Suppressor macrophage treated with lipopolysaccharide for 1 hour (primary cell): ENCODE data around the gene THUMPD2.
"Not testable (repeated sequence)": the region's sequence is repeated elsewhere in the genome, so short reads cannot be mapped to it uniquely, and the experiment has no call there.

Source experiments
- DNase-seq, 3 donors: peaks; one replicate each; pipeline ENCODE4 v3.0.0-alpha.2; 2020 to 2022

THUMPD2 gene, protein sequence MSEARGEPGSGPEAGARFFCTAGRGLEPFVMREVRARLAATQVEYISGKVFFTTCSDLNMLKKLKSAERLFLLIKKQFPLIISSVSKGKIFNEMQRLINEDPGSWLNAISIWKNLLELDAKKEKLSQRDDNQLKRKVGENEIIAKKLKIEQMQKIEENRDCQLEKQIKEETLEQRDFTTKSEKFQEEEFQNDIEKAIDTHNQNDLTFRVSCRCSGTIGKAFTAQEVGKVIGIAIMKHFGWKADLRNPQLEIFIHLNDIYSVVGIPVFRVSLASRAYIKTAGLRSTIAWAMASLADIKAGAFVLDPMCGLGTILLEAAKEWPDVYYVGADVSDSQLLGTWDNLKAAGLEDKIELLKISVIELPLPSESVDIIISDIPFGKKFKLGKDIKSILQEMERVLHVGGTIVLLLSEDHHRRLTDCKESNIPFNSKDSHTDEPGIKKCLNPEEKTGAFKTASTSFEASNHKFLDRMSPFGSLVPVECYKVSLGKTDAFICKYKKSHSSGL

DNA sequence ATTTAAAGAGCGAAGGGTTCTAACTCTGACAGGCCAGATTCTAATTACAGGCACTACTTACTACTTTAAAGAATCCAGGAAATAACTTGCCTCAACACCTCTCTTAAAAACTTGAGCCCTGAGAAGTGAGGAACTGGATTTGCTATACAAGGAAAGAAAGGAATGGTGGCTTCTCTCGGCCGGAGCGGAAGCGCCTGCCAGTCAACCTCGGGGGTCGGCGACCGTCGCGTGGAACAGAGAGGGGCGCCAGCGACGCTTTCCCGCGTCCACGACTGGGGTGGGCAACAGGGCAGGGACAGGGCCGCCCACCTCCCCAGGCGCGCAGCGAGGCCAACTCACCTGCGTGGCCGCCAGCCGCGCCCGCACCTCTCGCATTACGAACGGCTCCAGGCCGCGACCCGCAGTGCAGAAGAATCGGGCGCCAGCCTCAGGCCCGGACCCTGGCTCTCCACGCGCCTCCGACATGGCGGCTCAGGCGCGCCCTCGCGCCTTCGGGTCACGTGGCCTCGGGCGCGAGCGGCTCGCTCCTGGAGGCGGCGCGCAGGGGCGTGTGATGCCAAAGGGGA lies at the start of gene THUMPD2:
Gene THUMPD2, minus strand, starts transcription at position 484 of the 566 bp plus-strand sequence. Its CDS starts 19 bp downstream, at position 465.
- DNase-seq: peak; percentile 66 to 87 (median 80)

DNA sequence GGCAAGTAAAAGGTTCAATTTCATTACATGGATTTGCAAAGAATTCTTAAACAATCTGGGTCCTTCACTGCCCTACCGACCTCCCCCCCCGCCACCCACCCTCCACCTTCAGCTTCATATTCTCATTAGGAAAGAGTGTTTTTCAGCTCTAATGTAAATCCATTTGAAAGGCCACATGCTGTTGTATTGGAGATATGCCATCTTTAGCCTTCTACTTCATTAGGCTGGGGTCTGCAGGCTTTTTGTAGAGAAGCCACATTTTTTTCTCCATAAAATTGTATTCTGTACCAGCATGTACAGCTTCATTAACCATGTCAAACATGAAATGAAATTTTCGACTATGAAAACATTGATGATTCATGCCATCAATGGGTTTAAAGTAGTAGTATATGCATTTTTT lies 42.8 kb upstream of the THUMPD2 start:
- DNase-seq: no peak

DNA sequence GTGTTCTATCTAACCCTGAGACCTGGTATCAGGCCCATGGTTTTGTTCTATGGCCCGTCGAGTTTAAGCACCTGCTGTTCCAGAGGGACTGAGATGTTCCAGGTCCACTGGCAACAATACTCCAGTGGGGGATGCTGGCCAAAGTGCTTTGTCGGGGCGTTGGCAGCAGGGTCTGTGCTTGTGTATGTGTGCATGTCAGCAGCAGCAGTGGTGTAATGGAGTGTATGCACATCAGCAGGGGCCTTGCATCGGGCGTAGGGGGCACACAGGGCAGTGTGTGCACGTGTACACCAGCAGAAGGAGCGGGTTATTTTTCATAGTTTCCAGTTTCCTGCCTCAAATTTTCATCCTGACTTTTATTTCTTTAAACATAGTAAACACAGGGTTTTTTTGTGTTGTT lies 37.8 kb upstream of the THUMPD2 start:
- DNase-seq: no peak

DNA sequence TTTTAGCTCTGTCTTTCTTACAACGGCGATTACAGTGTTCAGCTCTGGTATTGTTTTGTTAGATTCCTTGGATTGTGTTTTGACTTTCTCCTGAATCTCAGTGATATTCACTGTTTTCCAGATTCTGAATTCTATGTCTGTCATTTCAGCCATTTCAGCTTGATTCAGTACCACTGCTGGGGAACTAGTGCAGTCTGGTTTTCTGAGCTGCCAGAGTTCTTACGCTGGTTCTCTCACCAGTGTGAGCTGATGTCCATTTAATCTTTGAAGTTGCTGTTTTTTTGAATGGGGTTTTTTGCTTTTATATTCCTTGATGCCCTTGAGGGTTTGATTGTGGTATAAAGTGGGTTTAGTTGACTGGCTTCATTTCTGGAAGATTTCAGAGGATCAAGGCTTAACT lies 37.4 kb upstream of the THUMPD2 start:
- DNase-seq: no peak

DNA sequence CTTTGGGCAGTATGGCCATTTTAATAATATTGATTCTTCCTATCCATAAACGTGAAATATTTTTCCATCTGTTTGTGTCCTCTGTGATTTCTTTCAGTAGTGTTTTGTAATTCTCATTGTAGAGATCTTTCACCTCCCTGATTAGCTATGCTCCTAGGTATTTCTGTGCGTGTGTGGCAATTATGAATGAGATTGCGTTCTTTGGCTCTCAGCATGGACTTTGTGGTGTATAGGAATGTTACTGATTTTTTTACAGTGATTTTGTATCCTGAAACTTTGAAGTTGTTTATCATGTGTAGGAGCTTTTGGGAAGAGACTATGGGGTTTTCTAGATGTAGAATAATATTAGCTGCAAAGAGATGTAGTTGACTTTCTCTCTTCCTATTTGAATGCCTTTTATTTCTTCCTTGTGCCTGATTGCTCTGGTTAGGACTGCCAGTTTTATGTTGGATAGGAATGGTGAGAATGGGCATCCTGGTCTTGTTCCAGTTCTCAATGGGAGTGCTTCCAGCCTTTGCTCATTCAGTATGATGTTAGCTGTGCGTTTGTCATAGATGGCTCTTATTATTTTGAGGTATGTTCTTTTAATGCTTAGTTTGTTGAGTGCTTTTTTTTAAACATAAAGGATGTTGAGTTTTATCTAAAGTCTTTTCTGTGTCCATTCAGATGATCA lies 27.0 kb upstream of the THUMPD2 start:
- no peak for DNase-seq

DNA sequence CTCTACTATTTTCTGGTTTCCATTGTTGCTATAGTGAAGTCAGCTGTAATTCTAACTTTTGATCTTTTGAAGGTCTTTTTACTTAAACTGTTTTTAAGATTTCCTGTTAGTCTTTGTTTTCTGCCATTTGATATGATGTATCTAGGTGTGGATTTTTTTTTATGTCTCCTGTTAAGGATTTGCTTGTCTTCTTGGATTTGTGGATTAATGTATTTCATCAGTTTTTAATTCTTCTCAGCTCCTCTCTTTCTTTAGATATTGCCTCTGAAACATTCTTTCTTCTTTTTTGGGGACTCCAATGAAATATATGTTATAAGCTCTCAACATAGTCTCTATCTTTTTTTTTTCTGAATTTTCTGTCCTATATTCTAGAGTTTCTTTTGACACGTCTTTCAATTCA lies 24.8 kb upstream of the THUMPD2 start:
- DNase-seq: no peak

DNA sequence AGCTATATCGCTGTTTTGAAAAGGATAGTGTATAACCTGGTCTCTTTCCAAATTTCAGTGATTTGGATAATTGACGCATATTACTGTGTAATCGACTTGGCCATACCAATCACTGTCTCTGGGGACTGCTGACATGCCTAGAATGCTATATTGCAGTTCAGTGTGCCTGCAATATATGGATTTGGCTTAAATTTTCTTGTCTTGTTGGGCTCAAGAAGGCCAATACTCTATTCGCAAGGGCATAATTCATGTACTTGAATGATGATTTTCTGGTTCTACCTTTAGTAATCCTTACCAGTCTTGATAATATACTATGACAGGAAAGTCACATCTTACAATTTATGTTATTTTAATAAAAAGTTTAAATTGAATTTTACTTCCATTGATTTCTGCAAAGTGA lies 21.7 kb upstream of the THUMPD2 start:
- DNase-seq: no peak

DNA sequence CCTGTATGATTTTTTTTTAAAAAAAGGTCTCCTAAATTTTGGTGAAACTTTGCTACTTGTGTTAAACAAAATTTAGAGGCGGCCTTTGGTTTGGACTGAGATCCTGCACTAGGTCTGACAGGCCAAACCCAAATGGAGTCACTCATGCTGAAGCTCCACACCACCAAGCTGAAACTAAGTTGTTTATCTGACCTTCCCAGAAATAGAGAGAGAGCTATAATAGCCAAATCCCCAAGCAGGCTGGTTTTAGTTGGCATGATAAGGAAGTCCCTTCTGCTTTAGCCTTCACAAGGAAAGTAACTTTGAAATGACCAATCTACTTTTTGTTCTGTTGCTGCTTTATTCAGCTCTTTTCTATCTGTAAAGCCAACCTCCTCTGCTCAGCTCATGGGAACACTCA lies 17.1 kb upstream of the THUMPD2 start:
- no peak for DNase-seq

DNA sequence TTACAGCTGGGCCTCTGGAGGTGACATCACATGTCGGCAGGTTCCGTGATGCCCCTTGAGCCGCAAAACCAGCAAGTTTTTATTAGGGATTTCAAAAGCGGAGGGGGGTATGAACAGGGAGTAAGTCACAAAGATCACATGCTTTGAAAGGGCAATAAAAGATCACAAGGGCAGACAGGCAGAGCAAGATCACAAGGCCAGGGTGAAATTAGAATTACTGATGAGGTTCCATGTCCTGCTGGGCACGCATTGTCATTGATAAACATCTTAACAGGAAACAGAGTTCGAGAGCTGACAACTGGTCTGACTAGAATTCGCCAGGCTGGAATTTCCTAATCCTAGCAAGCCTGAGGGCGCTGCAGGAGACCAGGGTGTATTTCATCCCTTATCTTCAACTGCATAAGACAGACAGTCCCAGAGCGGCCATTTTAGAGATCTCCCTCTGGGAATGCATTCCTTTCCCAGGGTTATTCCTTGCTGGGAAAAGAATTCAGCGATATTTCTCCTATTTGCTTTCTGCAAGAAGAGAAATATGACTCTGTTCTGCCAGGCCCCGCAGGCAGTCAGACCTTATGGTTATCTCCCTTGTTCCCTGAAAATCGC lies 11.3 kb upstream of the THUMPD2 start:
- not testable (repeated sequence) for DNase-seq

DNA sequence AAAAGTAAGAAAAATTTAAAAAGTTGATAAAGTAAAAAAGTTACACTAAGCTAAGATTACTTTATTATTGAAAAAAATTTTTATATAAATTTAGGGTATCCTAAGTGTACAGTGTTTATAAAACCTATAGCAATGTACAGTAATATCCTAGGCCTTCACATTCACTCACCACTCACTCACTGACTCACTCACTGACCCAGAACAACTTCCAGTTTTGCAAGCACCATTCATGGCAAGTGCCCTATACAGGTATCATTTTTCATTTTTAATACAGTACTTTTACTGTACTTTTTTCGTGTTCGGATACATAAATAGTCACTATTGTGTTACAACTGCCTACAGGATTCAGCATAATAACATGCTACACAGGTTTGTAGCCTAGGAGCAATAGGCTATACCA lies 8.9 kb upstream of the THUMPD2 start:
- no peak for DNase-seq

DNA sequence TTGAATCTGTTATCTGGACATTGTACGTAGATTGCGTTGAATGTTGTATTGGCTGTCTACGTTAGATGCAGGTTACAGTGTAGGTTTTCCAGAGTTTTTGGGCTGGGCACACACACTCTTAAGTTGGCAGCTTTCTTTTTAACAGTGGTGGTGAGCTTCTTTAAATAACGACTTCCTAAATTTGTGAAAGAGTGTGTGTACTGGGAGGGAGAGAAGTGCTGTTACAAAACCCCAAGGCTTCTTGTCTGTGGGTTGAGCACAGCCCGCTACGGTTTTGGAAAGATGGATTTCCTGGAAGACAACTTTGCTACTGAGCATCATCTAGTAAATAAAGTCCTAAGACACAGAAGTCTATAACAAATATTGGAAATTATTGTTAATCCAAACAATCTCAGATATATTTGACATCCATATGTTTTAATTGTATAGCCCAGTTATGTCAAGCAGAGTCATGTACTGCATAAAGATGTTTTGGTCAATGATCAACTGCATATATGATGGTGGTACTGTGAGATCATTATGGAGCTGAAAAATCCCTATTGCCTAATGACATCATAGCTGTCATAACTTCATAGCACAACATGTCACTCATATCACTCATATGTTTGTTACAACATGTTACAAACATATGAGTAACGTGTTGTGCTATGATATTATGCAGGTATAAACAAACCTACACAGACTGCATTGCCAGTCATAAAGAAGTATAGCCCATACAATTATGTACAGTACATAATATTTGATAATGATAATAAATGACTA lies 7.9 kb upstream of the THUMPD2 start:
- DNase-seq: peak; percentile 11 to 29 (median 27)

DNA sequence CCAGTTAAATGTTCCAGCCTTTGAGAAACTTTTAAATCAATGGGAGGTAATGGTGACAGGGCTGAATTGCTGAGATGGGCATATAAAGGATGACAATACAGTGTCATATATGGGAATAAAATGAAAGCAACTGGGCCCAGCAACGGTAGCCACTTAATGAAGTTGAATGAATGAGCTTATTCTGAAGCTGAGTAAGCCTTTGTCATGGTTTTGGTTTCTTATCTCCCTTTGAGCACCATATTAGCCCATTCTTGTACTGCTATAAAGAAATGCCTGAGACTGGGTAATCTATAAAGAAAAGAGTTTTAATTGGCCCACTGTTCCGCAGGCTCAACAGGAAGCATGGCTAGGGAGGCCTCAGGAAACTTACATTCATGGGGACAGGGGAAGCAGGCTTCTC lies 3.5 kb upstream of the THUMPD2 start:
- no peak for DNase-seq

DNA sequence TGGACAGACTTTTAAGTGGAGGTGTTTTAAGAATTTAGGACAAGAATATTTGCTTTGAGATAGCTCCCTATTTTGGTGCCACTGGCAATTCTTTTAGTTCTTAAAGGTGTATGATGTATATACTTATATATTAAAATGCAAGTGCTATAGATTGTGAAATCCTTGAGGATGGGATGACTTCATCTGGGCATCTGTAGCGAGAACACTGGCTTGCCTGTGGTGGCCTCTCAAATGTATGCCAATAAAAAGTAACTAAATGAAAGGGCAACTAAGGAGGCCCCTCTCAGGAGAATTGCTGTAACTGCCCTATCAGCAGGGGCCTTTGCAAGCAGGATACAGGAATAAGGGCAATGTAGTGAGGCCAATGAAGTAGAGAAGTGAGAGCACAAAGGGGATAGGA lies 2.6 kb upstream of the THUMPD2 start:
- peak in 1 of 3 donors; percentile 31 for DNase-seq

DNA sequence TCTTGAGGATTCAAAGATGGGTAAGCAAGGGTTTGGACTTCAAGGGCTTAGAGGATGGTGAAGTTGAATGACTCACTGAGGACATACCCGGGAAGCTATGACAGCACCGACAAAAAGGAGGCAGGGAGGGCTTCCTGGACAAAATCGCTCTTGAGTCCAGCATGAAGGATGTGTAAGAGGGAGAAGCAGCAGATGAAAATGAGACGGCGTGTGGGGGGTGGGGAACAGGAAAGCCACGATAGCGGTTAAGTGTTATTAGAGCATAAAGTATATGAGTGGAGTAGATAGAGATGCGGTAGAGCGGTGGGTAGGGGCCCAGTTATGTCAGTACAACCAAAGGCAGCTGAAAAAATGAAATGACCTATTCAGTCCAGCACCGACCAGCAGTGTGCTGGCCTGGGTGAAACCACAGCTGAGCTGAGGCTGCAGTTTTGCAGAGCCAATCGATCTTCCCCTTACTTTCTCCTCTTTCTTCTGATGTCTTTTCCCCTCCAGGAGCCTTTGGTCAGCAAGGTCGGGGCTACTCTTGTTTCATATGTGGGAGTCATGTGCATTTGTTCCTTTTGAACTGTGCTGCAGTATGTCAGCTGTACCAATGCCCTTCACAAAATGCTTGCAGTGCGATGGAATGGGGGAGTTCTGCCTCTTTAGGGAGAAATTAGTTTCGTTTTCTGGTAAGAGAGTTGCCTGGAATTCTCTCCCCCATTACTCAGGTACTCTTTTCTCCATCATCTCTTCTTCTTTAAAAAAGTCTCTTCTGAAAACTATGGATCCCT lies 2.0 kb upstream of the THUMPD2 start:
- peak; percentile 64 to 76 (median 72) for DNase-seq

DNA sequence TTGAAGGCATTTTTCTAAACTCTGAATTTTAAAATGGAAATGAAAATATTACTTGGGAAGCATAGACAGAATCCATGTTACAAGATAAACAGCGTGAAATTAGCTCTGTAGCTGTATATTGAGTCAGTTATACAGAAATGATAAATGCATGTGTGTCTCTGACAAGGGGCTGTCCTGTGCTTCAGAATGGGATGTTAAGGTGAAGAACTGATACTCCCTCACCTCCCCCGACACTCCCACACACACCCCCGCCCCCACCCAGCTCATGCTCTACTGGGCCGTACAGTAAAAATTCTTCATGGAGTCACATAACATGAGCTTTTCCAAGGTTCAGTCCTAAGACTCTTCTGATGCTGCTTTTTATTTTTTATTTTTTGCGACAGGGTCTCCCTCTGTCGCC lies 869 bp upstream of the THUMPD2 start:
- DNase-seq: no peak

DNA sequence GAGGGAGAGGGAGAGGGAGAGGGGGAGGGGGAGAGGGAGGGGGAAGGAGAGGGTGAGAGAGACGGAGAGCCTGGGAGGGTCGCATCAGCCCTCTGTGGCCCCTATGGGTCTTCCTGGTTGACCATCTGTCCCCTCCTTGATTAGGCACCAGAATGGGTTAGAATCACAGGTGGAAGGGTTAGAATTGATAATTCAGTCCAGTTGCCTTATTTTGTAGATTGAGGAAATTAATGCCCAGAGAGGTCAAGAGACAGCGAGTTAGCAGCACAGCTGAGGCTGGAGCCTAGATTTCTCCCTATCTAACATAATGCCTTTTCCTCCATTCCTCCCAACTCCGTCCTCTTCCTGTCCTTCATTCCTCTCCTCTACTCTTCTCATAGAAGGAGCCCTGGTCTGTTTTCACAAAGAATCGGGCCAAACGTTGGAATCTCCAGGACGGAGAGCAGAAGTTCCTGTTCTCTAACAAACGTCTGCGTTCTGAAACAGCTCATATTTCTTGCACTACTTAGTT lies 338 bp upstream of the THUMPD2 start:
- peak; percentile 15 to 53 (median 41) for DNase-seq

DNA sequence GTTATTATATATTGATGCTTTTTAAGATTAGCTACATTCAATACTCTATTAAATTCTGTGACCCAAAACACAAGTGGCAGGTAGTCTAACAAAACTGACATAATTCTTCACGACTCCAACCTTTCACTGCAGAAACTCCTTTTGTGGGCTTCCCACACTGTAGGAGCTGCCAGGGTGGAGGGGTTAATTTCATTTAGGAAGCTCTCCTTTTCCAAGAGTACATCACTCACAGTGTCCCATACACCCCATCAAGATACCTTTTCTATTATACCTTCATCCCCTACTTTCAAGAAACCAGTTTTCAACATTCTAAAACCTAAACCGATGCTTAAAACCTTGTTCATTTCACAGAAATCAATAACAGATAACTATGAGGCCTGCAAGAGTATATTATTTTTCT lies 825 bp downstream of the THUMPD2 start:
- no peak for DNase-seq

DNA sequence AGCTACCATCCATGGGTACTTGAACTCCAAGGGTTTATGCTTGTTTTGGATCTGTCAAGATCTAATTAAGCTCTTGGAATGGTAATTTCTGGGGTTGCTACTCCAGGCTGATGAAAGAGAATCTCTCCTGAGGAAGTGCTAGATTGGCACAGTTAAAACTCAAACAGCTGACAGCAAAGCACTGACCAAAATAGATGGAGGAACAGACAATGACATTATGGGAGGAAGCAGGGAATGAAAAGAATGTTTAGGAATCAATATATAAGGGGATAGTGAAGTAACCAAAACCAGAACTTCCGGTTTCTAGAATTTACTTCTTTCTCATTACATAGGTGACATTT lies 6.3 kb downstream of the THUMPD2 start:
- DNase-seq: no peak

DNA sequence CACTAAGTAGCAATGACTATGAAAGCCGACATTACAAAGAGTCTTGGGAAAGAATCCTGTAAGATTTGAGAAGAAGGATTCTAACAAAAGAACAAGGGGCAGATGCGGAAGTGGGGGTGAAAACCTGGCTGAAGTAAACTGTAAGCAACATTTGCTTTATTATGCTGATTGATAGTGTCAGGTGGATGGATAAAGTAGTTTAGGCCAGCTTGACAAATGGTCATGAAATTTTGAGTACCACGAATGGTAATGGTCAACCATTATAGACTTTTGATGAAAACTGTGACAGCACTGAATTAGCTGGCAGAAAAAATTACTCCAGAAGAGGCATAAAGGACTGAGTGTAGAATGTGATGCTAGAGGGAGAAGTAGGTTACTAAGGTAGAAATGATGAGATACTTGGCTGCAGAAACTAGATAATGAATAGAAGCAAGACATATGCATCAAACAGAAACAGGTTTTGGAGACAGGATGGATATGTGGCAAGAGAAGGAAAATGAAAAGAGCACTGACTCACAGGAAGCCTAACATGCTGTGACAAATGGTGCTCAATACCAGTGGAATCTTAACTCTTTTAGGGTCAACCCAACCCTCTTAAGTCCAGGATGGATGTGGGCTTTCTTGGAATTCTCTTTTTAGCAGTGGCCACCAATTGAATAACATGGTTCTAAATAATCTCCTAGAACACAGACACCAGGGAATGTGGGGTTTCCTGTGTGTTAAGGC lies 6.8 kb downstream of the THUMPD2 start:
- DNase-seq: peak in 1 of 3 donors; percentile 45

DNA sequence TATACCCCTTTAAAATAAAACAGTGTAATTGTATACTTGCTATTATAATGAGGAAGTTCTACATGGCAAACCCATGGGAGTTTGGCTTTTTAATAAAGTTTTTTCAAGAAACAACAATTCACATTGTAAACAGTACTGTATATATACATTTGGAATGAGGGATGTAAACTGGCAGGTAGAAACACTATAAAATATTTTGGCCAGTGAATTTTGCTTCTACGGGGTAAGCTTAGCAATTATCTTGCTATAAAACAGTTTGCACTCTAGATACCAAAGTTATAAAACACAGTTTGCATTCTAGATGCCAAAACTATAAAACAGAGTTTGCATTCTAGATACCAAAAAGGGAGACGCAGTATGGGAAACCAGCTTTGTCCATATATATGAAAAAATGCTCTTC lies 16.6 kb downstream of the THUMPD2 start:
- no peak for DNase-seq

DNA sequence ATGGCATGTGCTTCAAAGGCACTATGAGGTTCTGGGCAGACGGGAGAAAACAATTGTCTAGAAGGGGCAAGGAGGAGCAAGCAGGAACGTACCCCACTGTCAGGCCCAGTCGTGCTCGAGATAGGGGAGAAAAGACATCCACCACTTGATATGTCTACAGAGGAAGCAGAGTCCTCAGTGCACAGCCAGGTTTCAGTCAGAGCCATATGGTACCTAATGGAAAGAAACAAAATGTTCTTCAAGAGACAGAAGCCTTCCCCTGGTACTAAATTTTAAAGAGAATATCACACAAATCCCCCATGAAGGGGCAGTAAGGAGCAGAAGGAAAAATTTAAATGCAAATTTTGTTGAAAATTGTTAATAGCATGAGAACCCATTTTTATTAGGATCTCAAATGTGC lies 21.9 kb downstream of the THUMPD2 start:
- DNase-seq: no peak
